ENCODE measurements around the gene PTCH1. TPM values are rescaled to one million over a fixed set of nuclear protein-coding genes. Genes with fewer than 3 reads are reported as not detected.

Gene PTCH1
- total RNA-seq, 1 experiment from 2014 or later, result 33.4 TPM

DNA sequence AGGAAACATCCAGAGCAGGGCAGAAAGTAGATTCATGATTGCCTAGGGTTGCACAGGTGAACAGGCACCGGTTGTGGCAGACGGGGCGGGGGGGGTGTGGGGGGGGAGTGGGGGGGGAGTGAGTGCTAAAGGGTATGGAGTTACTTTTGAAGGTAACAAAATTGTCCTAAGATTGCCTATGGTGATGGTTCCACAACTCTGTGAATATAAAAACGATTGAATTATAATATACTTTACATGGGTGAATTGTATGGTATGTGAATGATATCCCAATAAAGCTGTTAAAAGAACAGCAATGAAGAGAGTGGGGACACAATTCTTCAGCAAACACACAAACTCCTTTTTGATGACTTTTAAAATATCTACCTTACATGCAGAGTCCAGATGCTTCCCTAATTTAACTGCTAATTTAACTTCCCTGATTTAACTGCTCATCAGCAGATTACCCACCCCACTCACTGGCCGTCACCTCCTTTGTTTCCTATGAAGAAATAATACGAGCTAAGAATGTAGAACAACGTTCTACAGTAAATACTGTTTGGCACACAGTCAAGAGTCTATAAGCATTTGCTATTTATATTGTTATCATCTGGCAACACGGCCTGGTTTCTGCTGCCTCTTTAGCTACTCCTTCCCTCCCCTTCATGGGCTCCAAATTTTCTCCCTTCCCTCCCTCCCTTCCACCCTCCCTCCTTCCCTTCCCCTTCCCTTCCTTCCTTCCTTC lies 83.5 kb downstream of the PTCH1 start:
- Histone ChIP-seq H4K20me1 (ENCODE audit: insufficient read depth) (no peaks in the 10 kb centered on the region), H3K9me2 (ENCODE audit: insufficient read depth) (no peaks in the 10 kb centered on the region), H3K4me3 (peak overlapping the region; percentile 54; the same call in 1 of the 2 replicates), H3K4me1 (replicated peaks; ENCODE audit: insufficient read depth) (0 out of 2 replicates have a peak, but pooled peaks cover 12% of the 10 kb centered on the region), H3K4me2 (peak overlapping the region; percentile 81), H3K9me3 (ENCODE audit: insufficient read depth, low read depth) (no peaks in the 10 kb centered on the region), H2AFZ (no peak overlapping the region), H3F3A (ENCODE audit: insufficient read depth, low read depth) (peaks cover 3% of the 10 kb centered on the region), H3K27me3 (ENCODE audit: insufficient read depth, low read depth) (no peaks in the 10 kb centered on the region), H3K27ac (peak overlapping the region; percentile 98), H3K36me3 (ENCODE audit: low read depth) (no peaks in the 10 kb centered on the region), H3K79me2 (ENCODE audit: low read depth) (no peaks in the 10 kb centered on the region)
- TF ChIP-seq, protein P1, sequence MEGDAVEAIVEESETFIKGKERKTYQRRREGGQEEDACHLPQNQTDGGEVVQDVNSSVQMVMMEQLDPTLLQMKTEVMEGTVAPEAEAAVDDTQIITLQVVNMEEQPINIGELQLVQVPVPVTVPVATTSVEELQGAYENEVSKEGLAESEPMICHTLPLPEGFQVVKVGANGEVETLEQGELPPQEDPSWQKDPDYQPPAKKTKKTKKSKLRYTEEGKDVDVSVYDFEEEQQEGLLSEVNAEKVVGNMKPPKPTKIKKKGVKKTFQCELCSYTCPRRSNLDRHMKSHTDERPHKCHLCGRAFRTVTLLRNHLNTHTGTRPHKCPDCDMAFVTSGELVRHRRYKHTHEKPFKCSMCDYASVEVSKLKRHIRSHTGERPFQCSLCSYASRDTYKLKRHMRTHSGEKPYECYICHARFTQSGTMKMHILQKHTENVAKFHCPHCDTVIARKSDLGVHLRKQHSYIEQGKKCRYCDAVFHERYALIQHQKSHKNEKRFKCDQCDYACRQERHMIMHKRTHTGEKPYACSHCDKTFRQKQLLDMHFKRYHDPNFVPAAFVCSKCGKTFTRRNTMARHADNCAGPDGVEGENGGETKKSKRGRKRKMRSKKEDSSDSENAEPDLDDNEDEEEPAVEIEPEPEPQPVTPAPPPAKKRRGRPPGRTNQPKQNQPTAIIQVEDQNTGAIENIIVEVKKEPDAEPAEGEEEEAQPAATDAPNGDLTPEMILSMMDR (conservative IDR thresholded peaks at IDR 0.05), result no peak
- TF ChIP-seq EZH2 (IDR thresholded peaks at IDR 0.05; ENCODE audit: low read depth), result no peak
- ChIA-PET CTCF (interaction anchor here (0.6 to 0.8 kb wide), 2 partner anchors 52 to 169 kb away, joined by 3 to 4 read pairs; no protein-coding TSS in a partner anchor), POLR2A (ENCODE audit: unreplicated experiment) (interaction anchor here (0.5 to 0.8 kb wide), 2 partner anchors 120 to 811 kb away, joined by 5 to 7 read pairs; no protein-coding TSS in a partner anchor)
- intact Hi-C loops (cut with micrococcal nuclease; ENCODE audit: unreplicated experiment), result no loop called here
- DNase-seq, result no peak
- no TSS peak for BruUV-seq (replicated peaks)

- Histone ChIP-seq H3K79me2 (ENCODE audit: low read depth) (peaks cover 2% of the 10 kb centered on the region; the same call in 1 of the 2 replicates), H3K9me2 (ENCODE audit: insufficient read depth) (no peaks in the 10 kb centered on the region), H3K4me2 (no peak overlapping the region), H3K4me1 (replicated peaks; ENCODE audit: insufficient read depth) (peaks cover 16% of the 10 kb centered on the region; the same call in 1 of the 2 replicates), H3K27me3 (ENCODE audit: insufficient read depth, low read depth) (no peaks in the 10 kb centered on the region), H3F3A (ENCODE audit: insufficient read depth, low read depth) (peaks cover 14% of the 10 kb centered on the region), H3K27ac (no peak overlapping the region), H2AFZ (no peak overlapping the region), H3K4me3 (no peak overlapping the region), H3K36me3 (ENCODE audit: low read depth) (no peaks in the 10 kb centered on the region), H4K20me1 (ENCODE audit: insufficient read depth) (no peaks in the 10 kb centered on the region), H3K9me3 (ENCODE audit: insufficient read depth, low read depth) (no peaks in the 10 kb centered on the region)
- ChIA-PET CTCF (no interaction called here), POLR2A (ENCODE audit: unreplicated experiment) (no interaction called here)
- no peak for DNase-seq
- BruUV-seq (replicated peaks), result no TSS peak
- TF ChIP-seq, protein P1 (conservative IDR thresholded peaks at IDR 0.05), result no peak
- TF ChIP-seq EZH2 (IDR thresholded peaks at IDR 0.05; ENCODE audit: low read depth), result no peak
- intact Hi-C loops (cut with micrococcal nuclease; ENCODE audit: unreplicated experiment), result no loop called here
These were observed 85.5 kb downstream of the PTCH1 start for GRCh38 chr9:95431286-95431685.

GRCh38 chr9:95429948-95430620 lies 86.7 kb downstream of the PTCH1 start:
- Histone ChIP-seq H3F3A (ENCODE audit: insufficient read depth, low read depth) (peaks cover 19% of the 10 kb centered on the region), H2AFZ (no peak overlapping the region), H3K9me2 (ENCODE audit: insufficient read depth) (no peaks in the 10 kb centered on the region), H3K27me3 (ENCODE audit: insufficient read depth, low read depth) (no peaks in the 10 kb centered on the region), H4K20me1 (ENCODE audit: insufficient read depth) (no peaks in the 10 kb centered on the region), H3K4me2 (no peak overlapping the region), H3K9me3 (ENCODE audit: insufficient read depth, low read depth) (no peaks in the 10 kb centered on the region), H3K36me3 (ENCODE audit: low read depth) (no peaks in the 10 kb centered on the region), H3K4me1 (replicated peaks; ENCODE audit: insufficient read depth) (peaks cover 24% of the 10 kb centered on the region), H3K27ac (no peak overlapping the region), H3K4me3 (no peak overlapping the region), H3K79me2 (ENCODE audit: low read depth) (peaks cover 14% of the 10 kb centered on the region)
- intact Hi-C loops (cut with micrococcal nuclease; ENCODE audit: unreplicated experiment), result no loop called here
- ChIA-PET POLR2A (ENCODE audit: unreplicated experiment) (no interaction called here), CTCF (no interaction called here)
- TF ChIP-seq, protein P1 (conservative IDR thresholded peaks at IDR 0.05), result no peak
- no peak for TF ChIP-seq EZH2 (IDR thresholded peaks at IDR 0.05; ENCODE audit: low read depth)
- DNase-seq, result no peak
- BruUV-seq (replicated peaks), result no TSS peak

Measured in PC-9 (cell line).